ENCODE results near the gene CNOT6.

Gene CNOT6

DNA sequence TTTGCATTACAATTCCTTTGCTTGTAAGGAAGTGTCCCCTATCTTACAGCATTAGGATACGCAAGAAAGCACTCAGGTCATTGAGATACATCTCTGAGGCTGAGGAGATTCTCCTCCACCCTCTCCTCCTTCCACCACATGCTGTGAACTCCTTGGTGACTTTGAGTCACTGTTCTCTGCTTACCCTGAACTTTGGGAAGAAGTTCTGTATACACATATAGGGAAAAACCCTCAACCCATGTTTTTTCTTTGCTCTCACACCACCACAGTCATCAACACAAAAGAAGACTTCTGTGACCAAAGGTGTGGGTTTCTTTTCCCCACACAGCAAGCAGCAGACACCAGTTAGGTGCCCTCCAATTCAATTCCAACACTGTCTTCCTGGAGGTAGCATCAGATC lies 38.1 kb downstream of the CNOT6 start:
- no peak overlapping the region for H3K4me3 ChIP-seq (ENCODE audit: low read depth, low read length)
- DNase-seq (ENCODE audit: low read depth) = no peak
- TF ChIP-seq, protein P1, sequence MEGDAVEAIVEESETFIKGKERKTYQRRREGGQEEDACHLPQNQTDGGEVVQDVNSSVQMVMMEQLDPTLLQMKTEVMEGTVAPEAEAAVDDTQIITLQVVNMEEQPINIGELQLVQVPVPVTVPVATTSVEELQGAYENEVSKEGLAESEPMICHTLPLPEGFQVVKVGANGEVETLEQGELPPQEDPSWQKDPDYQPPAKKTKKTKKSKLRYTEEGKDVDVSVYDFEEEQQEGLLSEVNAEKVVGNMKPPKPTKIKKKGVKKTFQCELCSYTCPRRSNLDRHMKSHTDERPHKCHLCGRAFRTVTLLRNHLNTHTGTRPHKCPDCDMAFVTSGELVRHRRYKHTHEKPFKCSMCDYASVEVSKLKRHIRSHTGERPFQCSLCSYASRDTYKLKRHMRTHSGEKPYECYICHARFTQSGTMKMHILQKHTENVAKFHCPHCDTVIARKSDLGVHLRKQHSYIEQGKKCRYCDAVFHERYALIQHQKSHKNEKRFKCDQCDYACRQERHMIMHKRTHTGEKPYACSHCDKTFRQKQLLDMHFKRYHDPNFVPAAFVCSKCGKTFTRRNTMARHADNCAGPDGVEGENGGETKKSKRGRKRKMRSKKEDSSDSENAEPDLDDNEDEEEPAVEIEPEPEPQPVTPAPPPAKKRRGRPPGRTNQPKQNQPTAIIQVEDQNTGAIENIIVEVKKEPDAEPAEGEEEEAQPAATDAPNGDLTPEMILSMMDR (IDR thresholded peaks at IDR 0.05; ENCODE audit: low read depth, low read length, missing control alignments) = no peak

DNA sequence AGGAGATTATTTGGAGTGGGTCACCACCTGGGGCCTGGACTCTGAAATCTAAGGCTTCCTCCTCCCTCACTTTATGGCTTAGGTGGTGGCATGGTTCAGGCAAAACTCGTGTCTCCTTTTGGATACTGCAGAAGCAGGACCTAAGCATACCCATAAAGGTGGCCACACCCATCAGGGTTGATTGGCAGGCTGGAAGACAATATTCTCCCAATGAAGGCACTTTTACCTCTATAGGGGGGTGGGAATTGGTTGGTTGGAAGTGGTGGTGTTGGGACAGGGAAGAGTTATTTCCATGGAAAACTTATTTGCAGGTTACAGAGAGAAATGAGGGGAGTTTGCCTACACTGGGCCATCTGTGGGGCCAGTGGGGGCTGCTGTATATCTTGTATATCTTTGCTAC lies 39.7 kb downstream of the CNOT6 start:
- TF ChIP-seq, protein P1 (IDR thresholded peaks at IDR 0.05; ENCODE audit: low read depth, low read length, missing control alignments) = no peak
- H3K4me3 ChIP-seq (ENCODE audit: low read depth, low read length) = no peak overlapping the region
- no peak for DNase-seq (ENCODE audit: low read depth)

DNA sequence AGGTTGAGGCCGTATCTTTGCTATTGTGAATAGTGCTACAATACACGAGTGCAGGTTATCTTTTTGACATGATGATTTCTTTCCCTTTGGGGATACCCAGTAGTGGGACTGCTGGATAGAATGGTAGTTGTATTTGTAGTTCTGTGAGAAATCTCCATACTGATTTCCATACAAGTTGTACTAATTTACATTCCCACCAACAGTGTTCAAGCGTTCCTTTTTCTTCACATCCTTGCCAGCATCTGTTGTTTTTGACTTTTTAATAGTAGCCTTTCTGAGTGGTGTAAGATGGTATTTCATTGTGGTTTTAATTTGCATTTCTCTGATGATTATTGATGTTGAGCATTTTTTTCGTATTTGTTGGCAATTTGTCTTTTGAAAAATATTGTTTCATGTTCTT lies 41.4 kb downstream of the CNOT6 start:
- TF ChIP-seq, protein P1 (IDR thresholded peaks at IDR 0.05; ENCODE audit: low read depth, low read length, missing control alignments) = no peak
- H3K4me3 ChIP-seq (ENCODE audit: low read depth, low read length) = no peak overlapping the region
- no peak for DNase-seq (ENCODE audit: low read depth)

DNA sequence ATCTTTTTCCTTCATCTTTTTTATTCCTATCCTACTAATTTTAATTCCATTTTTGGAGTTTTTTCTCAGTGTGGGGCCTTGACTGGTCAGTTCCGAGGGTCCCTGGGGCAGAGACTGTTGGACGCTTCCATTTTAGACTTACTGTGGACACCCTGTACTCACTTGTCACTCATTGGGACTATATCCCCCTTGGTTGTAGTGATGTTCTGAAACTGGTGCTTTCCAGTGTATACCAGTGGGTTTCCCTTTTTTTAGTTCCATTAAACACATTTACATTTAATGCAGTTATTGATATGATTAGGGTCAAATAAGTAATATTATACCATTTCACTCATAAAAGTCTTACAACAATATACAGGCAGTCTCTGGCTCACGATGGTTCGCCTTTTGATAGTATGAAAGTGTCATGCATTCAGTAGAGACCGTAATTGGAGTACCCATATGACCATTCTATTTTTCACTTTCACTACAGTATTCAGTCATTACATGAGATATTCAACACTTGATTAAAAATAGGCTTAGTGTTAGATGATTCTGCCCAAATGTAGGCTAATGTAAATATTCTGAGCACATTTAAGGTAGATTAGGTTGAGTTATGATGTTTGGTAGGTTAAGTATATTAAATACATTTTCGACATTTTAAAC lies 46.0 kb downstream of the CNOT6 start:
- DNase-seq (ENCODE audit: low read depth) = no peak
- TF ChIP-seq, protein P1 (IDR thresholded peaks at IDR 0.05; ENCODE audit: low read depth, low read length, missing control alignments) = no peak
- H3K4me3 ChIP-seq (ENCODE audit: low read depth, low read length) = no peak overlapping the region

DNA sequence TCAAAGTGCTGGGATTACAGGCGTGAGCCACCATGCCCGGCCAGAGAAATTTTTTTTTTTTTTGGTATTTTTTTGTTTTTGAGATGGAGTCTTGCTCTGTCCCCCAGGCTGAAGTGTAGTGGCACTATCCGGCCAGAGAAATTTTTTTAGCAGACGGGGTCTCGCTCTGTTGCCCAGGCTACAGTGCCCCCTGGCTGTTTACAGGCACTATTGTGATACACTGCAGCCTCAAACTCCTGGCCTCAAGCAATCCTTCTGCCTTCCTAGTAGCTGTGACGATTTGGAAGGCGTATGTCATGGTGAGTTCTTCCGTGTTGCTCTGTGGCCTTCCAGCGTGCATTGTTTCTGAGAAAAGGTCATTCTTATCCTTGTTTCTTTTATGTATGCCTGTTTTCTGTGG lies 47.5 kb downstream of the CNOT6 start:
- no peak overlapping the region for H3K4me3 ChIP-seq (ENCODE audit: low read depth, low read length)
- TF ChIP-seq, protein P1 (IDR thresholded peaks at IDR 0.05; ENCODE audit: low read depth, low read length, missing control alignments) = no peak
- no peak for DNase-seq (ENCODE audit: low read depth)

DNA sequence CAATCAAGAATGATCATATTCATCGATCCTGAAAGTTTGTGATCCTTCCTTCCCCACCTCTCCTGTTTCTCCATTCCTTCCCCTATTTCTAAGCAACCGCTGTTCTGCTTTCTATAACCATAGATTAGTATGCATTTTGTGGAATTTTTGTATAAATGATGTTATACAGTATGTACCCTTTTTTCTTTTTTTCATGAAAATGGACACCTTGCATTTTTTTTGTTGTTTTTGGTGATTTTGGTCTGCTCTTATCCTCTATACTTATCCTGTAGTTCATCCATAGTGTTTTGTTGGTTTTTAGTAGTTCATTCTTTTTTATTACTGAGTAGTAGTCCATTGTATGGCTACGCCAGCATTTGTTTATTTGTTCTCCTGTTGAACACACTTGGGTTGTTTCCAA lies 51.1 kb downstream of the CNOT6 start:
- TF ChIP-seq, protein P1 (IDR thresholded peaks at IDR 0.05; ENCODE audit: low read depth, low read length, missing control alignments) = no peak
- H3K4me3 ChIP-seq (ENCODE audit: low read depth, low read length) = no peak overlapping the region
- DNase-seq (ENCODE audit: low read depth) = no peak

DNA sequence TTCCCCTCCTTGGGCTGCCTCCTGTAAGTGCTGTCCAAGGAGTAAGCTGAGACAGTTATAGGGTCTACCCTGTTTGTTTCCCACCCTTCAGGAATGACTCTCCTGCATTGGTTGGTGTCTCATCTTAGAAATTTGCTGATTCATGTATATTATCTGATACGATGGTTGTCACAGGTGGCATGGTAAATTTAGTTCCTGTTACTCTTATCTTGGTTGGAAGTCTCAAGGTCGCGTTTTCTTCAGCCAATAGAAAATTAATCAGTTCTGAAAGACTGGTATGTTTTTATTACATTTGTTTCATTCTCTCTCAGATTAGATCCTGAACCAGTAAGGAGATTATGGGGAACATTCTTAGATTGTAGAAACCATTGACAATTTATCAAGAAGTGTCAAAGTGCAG lies 54.4 kb downstream of the CNOT6 start:
- no peak overlapping the region for H3K4me3 ChIP-seq (ENCODE audit: low read depth, low read length)
- TF ChIP-seq, protein P1 (IDR thresholded peaks at IDR 0.05; ENCODE audit: low read depth, low read length, missing control alignments) = no peak
- DNase-seq (ENCODE audit: low read depth) = no peak

Data from GM12864 (cell line).